Endothelial cell of umbilical vein (primary cell): ENCODE data around the gene COG6. TPM values are rescaled to one million over a fixed set of nuclear protein-coding genes. Genes with fewer than 3 reads are reported as not detected.

ENCODE experiments used
- BruUV-seq: library from RNA; stranded (reverse); fragments of 400-500 nt; replicated peaks from 2 replicates; lab custom pipeline; 2021; lab: Mats Ljungman, UMichigan
- CTCF ChIA-PET: fragments of 300-600, 350-600 bp; sonication (Branson Sonifier 250); formaldehyde crosslinking; loops from one replicate; lab custom pipeline; 2021; ENCODE audit warnings: antibody characterized with exemption, inconsistent platforms; lab: Charles Lee
- POLR2A ChIA-PET: fragments of 300-600, 350-600 bp; sonication (Branson Sonifier 250); formaldehyde crosslinking; loops from one replicate; lab custom pipeline; 2021; ENCODE audit warnings: antibody characterized with exemption, inconsistent platforms; lab: Charles Lee
- DNase-seq: peaks from one replicate; pipeline ENCODE4 v3.0.0-alpha.2; 2011; ENCODE audit warnings: low read depth, low spot score
- FAIRE-seq: peaks from 2 replicates; lab custom pipeline; 2011; peaks lifted over from hg19 to GRCh38; lab: Jason Lieb, UNC
- H2AFZ ChIP-seq: 2 replicates; pipeline ENCODE4 v1.6.0; 2012; ENCODE audit warnings: low read depth, low read length, control low read depth, inconsistent platforms
- H3K27ac ChIP-seq: 2 replicates; pipeline ENCODE4 v1.5.1; 2011; ENCODE audit warnings: low read depth, mild to moderate bottlenecking, control low read depth, low read length, moderate library complexity; ENCODE audit not compliant: insufficient read depth
- H3K27me3 ChIP-seq, 2 experiments: 2 replicates each; pipeline versions ENCODE4 v1.6.0 to v1.6.1; 2011; ENCODE audit warnings: low read length in 2 of 2, mixed read lengths in 1 of 2; ENCODE audit not compliant: control insufficient read depth in 2 of 2, insufficient read depth in 2 of 2
- H3K36me3 ChIP-seq, 2 experiments: 2 replicates in 1 of 2; 3 replicates in 1 of 2; pipeline ENCODE4 v1.5.1; 2011; ENCODE audit warnings: low read length in 2 of 2, mild to moderate bottlenecking in 1 of 2, moderate library complexity in 1 of 2; ENCODE audit not compliant: control insufficient read depth in 2 of 2, insufficient read depth in 2 of 2; ENCODE audit errors: extremely low read depth in 1 of 2
- H3K4me1 ChIP-seq: 3 replicates; pipeline ENCODE4 v1.5.1; 2011; ENCODE audit warnings: mild to moderate bottlenecking, low read length; ENCODE audit not compliant: control insufficient read depth, insufficient read depth; ENCODE audit errors: extremely low read depth
- H3K4me2 ChIP-seq: 2 replicates; pipeline ENCODE4 v1.6.1; 2011; ENCODE audit warnings: low read length, control low read depth, mixed read lengths; ENCODE audit not compliant: insufficient read depth
- H3K4me3 ChIP-seq, 3 experiments: fragments of 200-600 bp in 1 of 3; sonication (generic), shearing (Covaris generic) in 1 of 3; replicated peaks in 1 of 3; 2 replicates each; pipeline ENCODE4 v1.5.1; 2011 to 2016; ENCODE audit warnings: control low read depth in 3 of 3, low read length in 3 of 3, mild to moderate bottlenecking in 2 of 3, inconsistent platforms in 1 of 3, low read depth in 1 of 3, moderate library complexity in 1 of 3; ENCODE audit not compliant: insufficient read depth in 1 of 3
- H3K79me2 ChIP-seq: 2 replicates; pipeline ENCODE4 v1.6.0; 2012; ENCODE audit warnings: low read length, inconsistent platforms; ENCODE audit not compliant: control insufficient read depth, insufficient read depth
- H3K9ac ChIP-seq: replicated peaks from 2 replicates; pipeline ENCODE3; 2011; ENCODE audit warnings: low read length, control low read depth; ENCODE audit not compliant: insufficient read depth; ENCODE audit errors: extremely low read depth
- H3K9me1 ChIP-seq: replicated peaks from 3 replicates; pipeline ENCODE4 v1.6.0; 2011; ENCODE audit warnings: mild to moderate bottlenecking, low read length; ENCODE audit not compliant: control insufficient read depth, insufficient read depth; ENCODE audit errors: extremely low read depth
- H3K9me3 ChIP-seq: replicated peaks from 2 replicates; pipeline ENCODE4 v1.5.1; 2012; ENCODE audit warnings: low read length, inconsistent platforms; ENCODE audit not compliant: control insufficient read depth, insufficient read depth
- H4K20me1 ChIP-seq: replicated peaks from 2 replicates; pipeline ENCODE3; 2011; ENCODE audit warnings: mild to moderate bottlenecking, low read length; ENCODE audit not compliant: control insufficient read depth, insufficient read depth; ENCODE audit errors: extremely low read depth
- EZH2 ChIP-seq: IDR thresholded peaks from 2 replicates; pipeline ENCODE4 v1.6.1; 2012; ENCODE audit warnings: borderline replicate concordance, low read depth, mild to moderate bottlenecking, moderate library complexity, low read length, inconsistent platforms; ENCODE audit not compliant: severe bottlenecking
- FOS ChIP-seq: IDR thresholded peaks from 2 replicates; pipeline ENCODE4 v1.6.1; 2011; ENCODE audit warnings: mild to moderate bottlenecking, low read length, moderate library complexity, borderline replicate concordance; ENCODE audit not compliant: insufficient read depth
- GATA2 ChIP-seq: IDR thresholded peaks from 2 replicates; pipeline ENCODE4 v1.7.0; 2011; ENCODE audit warnings: low read depth, mild to moderate bottlenecking, moderate library complexity, mixed read lengths, low read length; ENCODE audit not compliant: insufficient read length, insufficient read depth
- JUN ChIP-seq: IDR thresholded peaks from 2 replicates; pipeline ENCODE4 v1.6.1; 2011; ENCODE audit warnings: borderline replicate concordance, low read depth; ENCODE audit not compliant: insufficient read length, insufficient read depth
- MYC ChIP-seq: IDR thresholded peaks from one replicate; pipeline ENCODE4 v1.6.1; 2011; ENCODE audit warnings: mild to moderate bottlenecking, low read depth, low read length
- POLR2A ChIP-seq: IDR thresholded peaks from 2 replicates; pipeline ENCODE4 v1.6.1; 2012; ENCODE audit warnings: low read depth, mild to moderate bottlenecking, control low read depth, low read length
- POLR2AphosphoS5 ChIP-seq: IDR thresholded peaks from 2 replicates; pipeline ENCODE4 v1.6.1; 2012; ENCODE audit warnings: low read depth, mild to moderate bottlenecking, control low read depth, low read length, moderate library complexity; ENCODE audit not compliant: insufficient read depth
- dilution Hi-C: fragments of 300-500 bp; cut with MboI; formaldehyde crosslinking; loops from one replicate; pipeline ENCODE4 v1.15.0; 2019; ENCODE audit warnings: low sequenced_read_pairs; ENCODE audit not compliant: extremely low pct_ligation_motif_present
- intact Hi-C: fragments of 100-400 bp; cut with micrococcal nuclease; formaldehyde crosslinking; loops from one replicate; pipeline ENCODE4 v1.10.0; 2022
- polyA plus RNA-seq, 4 experiments: library from polyadenylated mRNA; depleted of rRNA in 3 of 4; stranded (reverse) in 3 of 4; unstranded in 1 of 4; fragments of >200 nt; gene quantifications; 2 replicates each; pipeline versions ENCODE4 v1.2.1 to v1.2.3, GENCODE V29; 2011 to 2012; ENCODE audit warnings: missing spikeins in 1 of 4
- total RNA-seq: library from RNA; stranded (reverse); gene quantifications from 2 replicates; pipeline ENCODE4 v1.2.3, GENCODE V29; 2021
- TF ChIP-seq, protein P1 (sequence below), 2 donors: IDR thresholded peaks; 1 replicate in 1 of 2; 2 replicates in 1 of 2; pipeline ENCODE4 v1.5.1; 2011; ENCODE audit warnings: low read length in 2 of 2, mild to moderate bottlenecking in 2 of 2, moderate library complexity in 2 of 2, control low read depth in 1 of 2, inconsistent platforms in 1 of 2, low read depth in 1 of 2; ENCODE audit not compliant: insufficient read depth in 1 of 2; ENCODE audit errors: extremely low read depth in 1 of 2
- TF ChIP-seq, protein P2 (sequence below): IDR thresholded peaks from 2 replicates; pipeline ENCODE4 v1.6.1; 2011; ENCODE audit not compliant: insufficient read depth, insufficient read length

COG6 gene
- total and polyA plus RNA-seq, 2 donors (not counting 3 experiments of a cell fraction or from before 2014, with no cell fraction given), result 12.1 to 41.1 TPM

DNA sequence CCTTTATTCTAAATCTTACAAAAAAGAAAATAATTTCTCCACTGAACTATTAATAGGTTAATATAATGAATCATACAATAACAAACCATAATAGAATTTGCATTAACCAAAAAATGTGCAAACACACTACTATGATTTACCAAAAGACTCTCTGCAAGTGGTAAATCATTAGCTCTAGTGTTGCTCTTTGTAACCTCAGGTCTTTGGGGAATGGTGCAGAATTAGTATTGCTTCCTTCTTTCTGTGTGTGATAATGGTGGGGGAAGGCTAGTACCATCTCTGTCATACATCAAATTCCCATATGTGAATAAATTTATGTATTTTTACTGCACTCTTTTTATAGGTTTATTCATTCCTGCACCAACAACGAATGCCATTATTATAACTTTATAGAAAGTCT lies 105.1 kb downstream of the COG6 start:
- CTCF ChIA-PET, result no interaction called here
- H3K4me2 ChIP-seq, result no peak overlapping the region
- no TSS peak for BruUV-seq
- TF ChIP-seq JUN, result no peak
- no peak for TF ChIP-seq POLR2AphosphoS5
- TF ChIP-seq, protein P1, sequence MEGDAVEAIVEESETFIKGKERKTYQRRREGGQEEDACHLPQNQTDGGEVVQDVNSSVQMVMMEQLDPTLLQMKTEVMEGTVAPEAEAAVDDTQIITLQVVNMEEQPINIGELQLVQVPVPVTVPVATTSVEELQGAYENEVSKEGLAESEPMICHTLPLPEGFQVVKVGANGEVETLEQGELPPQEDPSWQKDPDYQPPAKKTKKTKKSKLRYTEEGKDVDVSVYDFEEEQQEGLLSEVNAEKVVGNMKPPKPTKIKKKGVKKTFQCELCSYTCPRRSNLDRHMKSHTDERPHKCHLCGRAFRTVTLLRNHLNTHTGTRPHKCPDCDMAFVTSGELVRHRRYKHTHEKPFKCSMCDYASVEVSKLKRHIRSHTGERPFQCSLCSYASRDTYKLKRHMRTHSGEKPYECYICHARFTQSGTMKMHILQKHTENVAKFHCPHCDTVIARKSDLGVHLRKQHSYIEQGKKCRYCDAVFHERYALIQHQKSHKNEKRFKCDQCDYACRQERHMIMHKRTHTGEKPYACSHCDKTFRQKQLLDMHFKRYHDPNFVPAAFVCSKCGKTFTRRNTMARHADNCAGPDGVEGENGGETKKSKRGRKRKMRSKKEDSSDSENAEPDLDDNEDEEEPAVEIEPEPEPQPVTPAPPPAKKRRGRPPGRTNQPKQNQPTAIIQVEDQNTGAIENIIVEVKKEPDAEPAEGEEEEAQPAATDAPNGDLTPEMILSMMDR (IDR thresholded peaks at IDR 0.05; ENCODE audit: extremely low read depth in 1 of 2, insufficient read depth in 1 of 2, low read depth in 1 of 2, low read length in 2 of 2), result no peak
- TF ChIP-seq POLR2A, result no peak
- TF ChIP-seq GATA2, result no peak
- no peak for TF ChIP-seq EZH2
- TF ChIP-seq, protein P2, sequence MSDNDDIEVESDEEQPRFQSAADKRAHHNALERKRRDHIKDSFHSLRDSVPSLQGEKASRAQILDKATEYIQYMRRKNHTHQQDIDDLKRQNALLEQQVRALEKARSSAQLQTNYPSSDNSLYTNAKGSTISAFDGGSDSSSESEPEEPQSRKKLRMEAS, result no peak
- TF ChIP-seq FOS, result no peak
- no peak for TF ChIP-seq MYC
- no peak overlapping the region for H3K27ac ChIP-seq
- dilution Hi-C loops, result no loop called here
- FAIRE-seq (no peak), DNase-seq (no peak)
- no peaks in the 10 kb centered on the region for H3K36me3 ChIP-seq
- intact Hi-C loops, result no loop called here
- H3K9me3 ChIP-seq, result no peaks in the 10 kb centered on the region
- H4K20me1 ChIP-seq, result no peaks in the 10 kb centered on the region
- H3K9me1 ChIP-seq, result no peaks in the 10 kb centered on the region
- H2AFZ ChIP-seq, result no peak overlapping the region
- H3K27me3 ChIP-seq, result no peaks in the 10 kb centered on the region
- no peak overlapping the region for H3K9ac ChIP-seq
- POLR2A ChIA-PET, result no interaction called here
- no peak overlapping the region for H3K4me3 ChIP-seq
- no peaks in the 10 kb centered on the region for H3K79me2 ChIP-seq
- no peaks in the 10 kb centered on the region for H3K4me1 ChIP-seq
